Thyroid gland (tissue), 4 donors: ENCODE measurements around the gene MMP11. TPM values are rescaled to one million over a fixed set of nuclear protein-coding genes. Genes with fewer than 3 reads are reported as not detected.

ENCODE experiments used
- DNase-seq, 2 donors: peaks; one replicate each; pipeline ENCODE4 v3.0.0-alpha.2; 2019
- H3K27ac ChIP-seq, 3 donors: fragments of 200-600 bp; sonication (generic); 1 replicate in 2 of 3; 2 replicates in 1 of 3; pipeline ENCODE4 v1.5.1; 2016 to 2019; ENCODE audit warnings: mild to moderate bottlenecking in 1 of 3, moderate library complexity in 1 of 3
- H3K27me3 ChIP-seq: fragments of 200-600 bp; sonication (generic); one replicate; pipeline ENCODE4 v1.5.1; 2019
- H3K36me3 ChIP-seq, 2 donors: fragments of 200-600 bp; sonication (generic); one replicate each; pipeline ENCODE4 v1.5.1; 2016 to 2019
- H3K4me1 ChIP-seq, 2 donors: fragments of 200-600 bp; sonication (generic); one replicate each; pipeline ENCODE4 v1.5.1; 2017 to 2019
- H3K4me3 ChIP-seq, 3 donors: fragments of 200-600 bp; sonication (generic); replicated peaks in 1 of 3; 1 replicate in 2 of 3; 2 replicates in 1 of 3; pipeline ENCODE4 v1.5.1; 2016; ENCODE audit warnings: mild to moderate bottlenecking in 1 of 3
- H3K9me3 ChIP-seq: fragments of 200-600 bp; sonication (generic); one replicate; pipeline ENCODE4 v1.5.1; 2017
- POLR2A ChIP-seq, 2 donors: fragments of 450-650 bp; IDR thresholded peaks; one replicate each; pipeline ENCODE4 v1.6.1; 2017; ENCODE audit warnings: antibody characterized with exemption in 2 of 2, mild to moderate bottlenecking in 2 of 2, moderate library complexity in 1 of 2
- WGBS, 2 donors: methylation state at CpG; one replicate each; pipeline ENCODE4 v1.1.5; 2017; 5-methylcytosine and 5-hydroxymethylcytosine counted together
- intact Hi-C: fragments of 100-400 bp; cut with DNase I; formaldehyde crosslinking; loops from one replicate; pipeline ENCODE4 v1.15.1; 2023
- total RNA-seq, 4 donors: library from RNA; depleted of rRNA; stranded (reverse); fragments of >200 nt; gene quantifications; one replicate each; pipeline ENCODE4 v1.2.3, GENCODE V29; 2016
- TF ChIP-seq, protein P1 (sequence below), 6 experiments: fragments of 200-600 bp in 3 of 6; fragments of 450-650 bp in 3 of 6; sonication (generic) in 3 of 6; IDR thresholded peaks; one replicate each; pipeline ENCODE4 v1.5.1; 2016 to 2019; ENCODE audit warnings: antibody characterized with exemption in 6 of 6, mild to moderate bottlenecking in 2 of 6, inconsistent platforms in 1 of 6, moderate library complexity in 1 of 6

MMP11 gene
- total RNA-seq, 4 donors from 2014 or later = 0.38 to 2.3 (median 1.7) TPM

DNA sequence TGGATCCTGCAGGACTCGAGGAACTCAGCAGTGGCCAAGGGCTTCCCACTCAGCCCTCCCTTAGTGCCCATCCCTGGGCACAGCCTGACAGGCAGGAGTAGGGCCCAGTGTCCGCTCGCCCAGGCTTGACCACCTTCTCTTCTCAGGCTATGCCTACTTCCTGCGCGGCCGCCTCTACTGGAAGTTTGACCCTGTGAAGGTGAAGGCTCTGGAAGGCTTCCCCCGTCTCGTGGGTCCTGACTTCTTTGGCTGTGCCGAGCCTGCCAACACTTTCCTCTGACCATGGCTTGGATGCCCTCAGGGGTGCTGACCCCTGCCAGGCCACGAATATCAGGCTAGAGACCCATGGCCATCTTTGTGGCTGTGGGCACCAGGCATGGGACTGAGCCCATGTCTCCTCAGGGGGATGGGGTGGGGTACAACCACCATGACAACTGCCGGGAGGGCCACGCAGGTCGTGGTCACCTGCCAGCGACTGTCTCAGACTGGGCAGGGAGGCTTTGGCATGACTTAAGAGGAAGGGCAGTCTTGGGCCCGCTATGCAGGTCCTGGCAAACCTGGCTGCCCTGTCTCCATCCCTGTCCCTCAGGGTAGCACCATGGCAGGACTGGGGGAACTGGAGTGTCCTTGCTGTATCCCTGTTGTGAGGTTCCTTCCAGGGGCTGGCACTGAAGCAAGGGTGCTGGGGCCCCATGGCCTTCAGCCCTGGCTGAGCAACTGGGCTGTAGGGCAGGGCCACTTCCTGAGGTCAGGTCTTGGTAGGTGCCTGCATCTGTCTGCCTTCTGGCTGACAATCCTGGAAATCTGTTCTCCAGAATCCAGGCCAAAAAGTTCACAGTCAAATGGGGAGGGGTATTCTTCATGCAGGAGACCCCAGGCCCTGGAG is 10.9 kb downstream of the MMP11 start:
- no peak overlapping the region for H3K4me3 ChIP-seq
- intact Hi-C loops = no loop called here
- no peak for DNase-seq
- no peaks in the 10 kb centered on the region for H3K9me3 ChIP-seq
- no peak for TF ChIP-seq POLR2A (IDR thresholded peaks at IDR 0.05)
- TF ChIP-seq, protein P1, sequence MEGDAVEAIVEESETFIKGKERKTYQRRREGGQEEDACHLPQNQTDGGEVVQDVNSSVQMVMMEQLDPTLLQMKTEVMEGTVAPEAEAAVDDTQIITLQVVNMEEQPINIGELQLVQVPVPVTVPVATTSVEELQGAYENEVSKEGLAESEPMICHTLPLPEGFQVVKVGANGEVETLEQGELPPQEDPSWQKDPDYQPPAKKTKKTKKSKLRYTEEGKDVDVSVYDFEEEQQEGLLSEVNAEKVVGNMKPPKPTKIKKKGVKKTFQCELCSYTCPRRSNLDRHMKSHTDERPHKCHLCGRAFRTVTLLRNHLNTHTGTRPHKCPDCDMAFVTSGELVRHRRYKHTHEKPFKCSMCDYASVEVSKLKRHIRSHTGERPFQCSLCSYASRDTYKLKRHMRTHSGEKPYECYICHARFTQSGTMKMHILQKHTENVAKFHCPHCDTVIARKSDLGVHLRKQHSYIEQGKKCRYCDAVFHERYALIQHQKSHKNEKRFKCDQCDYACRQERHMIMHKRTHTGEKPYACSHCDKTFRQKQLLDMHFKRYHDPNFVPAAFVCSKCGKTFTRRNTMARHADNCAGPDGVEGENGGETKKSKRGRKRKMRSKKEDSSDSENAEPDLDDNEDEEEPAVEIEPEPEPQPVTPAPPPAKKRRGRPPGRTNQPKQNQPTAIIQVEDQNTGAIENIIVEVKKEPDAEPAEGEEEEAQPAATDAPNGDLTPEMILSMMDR (IDR thresholded peaks at IDR 0.05) = no peak
- no peak overlapping the region for H3K27ac ChIP-seq
- peaks cover 14% of the 10 kb centered on the region in 2 donors for H3K4me1 ChIP-seq
- no peaks in the 10 kb centered on the region for H3K27me3 ChIP-seq
- WGBS, 2 donors = 83 to 96% methylated on average over 9 to 12 of the region's 15 CpGs
- no peaks in the 10 kb centered on the region for H3K36me3 ChIP-seq

DNA sequence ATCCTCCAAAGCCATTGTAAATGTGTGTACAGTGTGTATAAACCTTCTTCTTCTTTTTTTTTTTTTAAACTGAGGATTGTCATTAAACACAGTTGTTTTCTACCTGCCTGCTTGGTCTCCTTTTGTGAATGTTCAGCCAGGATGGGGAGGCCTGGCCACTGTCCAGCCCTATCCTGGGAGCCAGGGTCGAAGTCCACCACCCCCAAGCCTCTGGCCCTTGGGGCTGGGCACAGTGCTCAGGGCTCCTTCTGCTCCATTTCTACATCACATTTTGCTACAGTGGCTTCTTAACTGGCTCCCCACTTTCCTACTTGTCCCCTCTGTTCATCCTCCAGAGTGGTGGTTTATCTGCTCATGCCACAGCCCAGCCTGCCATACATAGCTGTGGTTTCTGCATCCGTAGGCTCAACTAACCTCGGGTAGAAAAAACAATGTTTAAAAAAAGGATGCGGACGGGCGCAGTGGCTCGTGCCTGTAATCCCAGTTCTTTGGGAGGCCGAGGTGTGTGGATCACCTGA is 11.6 kb downstream of the MMP11 start:
- Histone ChIP-seq H3K36me3 (no peaks in the 10 kb centered on the region), H3K27ac (no peak overlapping the region), H3K4me1 (peaks cover 18 to 21% of the 10 kb centered on the region in 2 donors), H3K4me3 (no peak overlapping the region), H3K9me3 (no peaks in the 10 kb centered on the region), H3K27me3 (no peaks in the 10 kb centered on the region)
- DNase-seq = no peak
- WGBS, 2 donors = 76 to 89% methylated on average over 8 of the region's 8 CpGs
- TF ChIP-seq POLR2A (IDR thresholded peaks at IDR 0.05) = no peak
- TF ChIP-seq, protein P1 (IDR thresholded peaks at IDR 0.05) = no peak
- intact Hi-C loops = no loop called here

DNA sequence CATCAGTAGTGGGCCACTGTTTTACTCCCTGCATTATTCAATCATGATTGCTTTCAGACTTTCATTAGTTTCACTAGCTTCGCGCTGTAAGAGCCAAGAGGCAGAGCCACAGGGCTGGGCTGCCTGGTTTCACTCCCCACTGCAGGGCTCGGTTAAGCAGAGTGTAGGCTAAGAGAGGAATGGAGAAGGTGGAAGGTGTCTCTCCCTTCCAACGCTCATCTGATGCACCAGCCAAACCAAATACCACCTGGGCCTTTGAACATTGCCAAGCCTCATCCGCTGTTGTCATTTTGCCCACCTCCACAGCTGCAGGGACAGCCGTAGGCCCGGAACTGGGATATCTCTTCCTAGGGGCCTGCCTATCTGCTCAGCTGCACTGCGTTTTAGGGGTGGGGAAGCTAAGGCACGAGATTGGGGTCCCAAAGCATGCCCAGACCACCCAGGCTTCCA is 13.6 kb downstream of the MMP11 start:
- no peak for TF ChIP-seq POLR2A (IDR thresholded peaks at IDR 0.05)
- TF ChIP-seq, protein P1 (IDR thresholded peaks at IDR 0.05) = no peak
- 50 to 70% methylated on average over 9 of the region's 9 CpGs for WGBS, 2 donors
- no peaks in the 10 kb centered on the region for H3K9me3 ChIP-seq
- H3K27ac ChIP-seq = peak overlapping the region; percentile 96 to 100 (median 97)
- H3K27me3 ChIP-seq = no peaks in the 10 kb centered on the region
- intact Hi-C loops = loop anchor here (5.0 kb wide), 1 partner anchor 56 kb away; no protein-coding TSS in a partner anchor
- DNase-seq = no peak
- no peaks in the 10 kb centered on the region for H3K36me3 ChIP-seq
- peak overlapping the region in 1 of 3 donors; percentile 94 for H3K4me3 ChIP-seq
- H3K4me1 ChIP-seq = peaks cover 21% of the 10 kb centered on the region in 2 donors

DNA sequence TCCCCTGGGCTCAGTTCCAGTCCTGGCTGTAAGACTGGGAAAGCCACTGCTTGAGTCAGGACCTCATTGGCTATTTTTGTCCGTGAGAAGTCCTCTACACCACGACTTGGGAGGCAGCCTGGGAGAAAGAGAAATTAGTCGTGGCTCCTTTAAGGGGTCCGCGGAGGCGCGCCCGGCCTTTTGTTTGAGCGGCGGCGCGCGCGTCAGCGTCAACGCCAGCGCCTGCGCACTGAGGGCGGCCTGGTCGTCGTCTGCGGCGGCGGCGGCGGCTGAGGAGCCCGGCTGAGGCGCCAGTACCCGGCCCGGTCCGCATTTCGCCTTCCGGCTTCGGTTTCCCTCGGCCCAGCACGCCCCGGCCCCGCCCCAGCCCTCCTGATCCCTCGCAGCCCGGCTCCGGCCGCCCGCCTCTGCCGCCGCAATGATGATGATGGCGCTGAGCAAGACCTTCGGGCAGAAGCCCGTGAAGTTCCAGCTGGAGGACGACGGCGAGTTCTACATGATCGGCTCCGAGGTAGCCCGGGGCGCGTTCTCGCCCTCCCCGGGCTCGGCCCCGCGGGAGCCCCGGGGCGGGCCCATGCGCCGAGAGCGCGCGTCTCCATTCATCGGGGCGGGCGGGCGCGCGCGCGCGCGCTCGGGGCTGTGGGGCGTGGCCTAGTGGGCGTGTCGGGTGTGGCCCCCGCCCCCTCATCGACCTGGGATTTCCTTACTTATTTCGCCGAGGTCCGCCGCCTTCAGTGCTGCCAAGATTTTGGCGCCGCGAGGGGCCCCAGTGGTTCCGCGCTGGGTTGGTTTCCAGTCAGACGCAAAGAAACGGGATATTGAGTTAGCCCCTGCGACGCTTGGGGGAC is 14.3 kb downstream of the MMP11 start, which contains the start of gene SMARCB1:
Gene SMARCB1 (plus strand): TSS at position 215 of the 848 bp plus-strand sequence. CDS start 204 bp downstream, at position 419.
- intact Hi-C loops = loop anchor here (5.0 kb wide), 1 partner anchor 55 kb away; no protein-coding TSS in a partner anchor
- TF ChIP-seq, protein P1 (IDR thresholded peaks at IDR 0.05) = no peak
- TF ChIP-seq POLR2A (IDR thresholded peaks at IDR 0.05) = peak; percentile 12 to 76
- Histone ChIP-seq H3K27ac (peak within 1 kb of the TSS; percentile 96 to 100 (median 97)), H3K27me3 (no peaks in the 10 kb centered on the region), H3K36me3 (peaks cover 0 to under 1% of the 10 kb centered on the region in 2 donors), H3K4me3 (peak within 1 kb of the TSS; percentile 47 to 94 (median 52)), H3K4me1 (peaks cover 21% of the 10 kb centered on the region in 2 donors), H3K9me3 (no peaks in the 10 kb centered on the region)
- DNase-seq = peak; percentile 91 to 92
- 0% methylated on average over 11 to 16 of the region's 97 CpGs for WGBS, 2 donors
